ENCODE data around the gene IL36B.

The IL36B gene

GRCh38 chr2:113076954-113077669, 24.4 kb upstream of the IL36B start:
- no peak for DNase-seq (ENCODE audit: low read depth in 2 of 2)

- DNase-seq (ENCODE audit: low read depth in 2 of 2) = no peak
Measured at GRCh38 chr2:113075600-113075999, 22.9 kb upstream of the IL36B start.

GRCh38 chr2:113075030-113075429, 22.4 kb upstream of the IL36B start:
- DNase-seq (ENCODE audit: low read depth in 2 of 2) = no peak

- DNase-seq (ENCODE audit: low read depth in 2 of 2) = no peak
Measured at GRCh38 chr2:113073325-113073834, 20.7 kb upstream of the IL36B start.

- DNase-seq (ENCODE audit: low read depth in 2 of 2) = no peak
Measured at GRCh38 chr2:113072584-113072983, 19.9 kb upstream of the IL36B start.

GRCh38 chr2:113070606-113070975, 17.9 kb upstream of the IL36B start:
- no peak for DNase-seq (ENCODE audit: low read depth in 2 of 2)

GRCh38 chr2:113069676-113070605, 17.3 kb upstream of the IL36B start:
- DNase-seq (ENCODE audit: low read depth in 2 of 2) = no peak

GRCh38 chr2:113068706-113069485, 16.2 kb upstream of the IL36B start:
- DNase-seq (ENCODE audit: low read depth in 2 of 2) = no peak

- DNase-seq (ENCODE audit: low read depth in 2 of 2) = no peak
Measured at GRCh38 chr2:113068249-113068648, 15.6 kb upstream of the IL36B start.

GRCh38 chr2:113067681-113068080, 15.0 kb upstream of the IL36B start, which contains the start of gene IL1F10:
TSS of gene IL1F10 (plus strand) at chr2:113067970. CDS start at chr2:113072739, 4,769 bp downstream.
- DNase-seq (ENCODE audit: low read depth in 2 of 2) = no peak

- DNase-seq (ENCODE audit: low read depth in 2 of 2) = no peak
Measured at GRCh38 chr2:113064898-113065297, 12.2 kb upstream of the IL36B start.

- no peak for DNase-seq (ENCODE audit: low read depth in 2 of 2)
Measured at GRCh38 chr2:113064281-113064680, 11.6 kb upstream of the IL36B start.

- DNase-seq (ENCODE audit: low read depth in 2 of 2) = no peak
Measured at GRCh38 chr2:113061896-113062770, 9.5 kb upstream of the IL36B start.

- no peak for DNase-seq (ENCODE audit: low read depth in 2 of 2)
Measured at GRCh38 chr2:113061241-113061640, 8.6 kb upstream of the IL36B start.

- DNase-seq (ENCODE audit: low read depth in 2 of 2) = no peak
Measured at GRCh38 chr2:113060796-113061195, 8.1 kb upstream of the IL36B start.

GRCh38 chr2:113060396-113060795, 7.7 kb upstream of the IL36B start:
- DNase-seq (ENCODE audit: low read depth in 2 of 2) = no peak

GRCh38 chr2:113058998-113059960, 6.6 kb upstream of the IL36B start, which contains the start of gene IL36RN:
TSS of gene IL36RN (plus strand) at chr2:113059198. CDS start at chr2:113059439, 241 bp downstream.
- DNase-seq (ENCODE audit: low read depth in 2 of 2) = no peak

- no peak for DNase-seq (ENCODE audit: low read depth in 2 of 2)
Measured at GRCh38 chr2:113058411-113058994, 5.8 kb upstream of the IL36B start.

GRCh38 chr2:113057117-113057516, 4.5 kb upstream of the IL36B start:
- DNase-seq (ENCODE audit: low read depth in 2 of 2) = no peak

Measured in stimulated activated CD4-positive, alpha-beta T cell treated with anti-CD3 and anti-CD28 coated beads, Interleukin-12 subunit alpha, Interleukin-12 subunit beta, amount 100 ng/mL, for 24 hours (primary cell).